ENCODE results near the gene VPS18.

DNA sequence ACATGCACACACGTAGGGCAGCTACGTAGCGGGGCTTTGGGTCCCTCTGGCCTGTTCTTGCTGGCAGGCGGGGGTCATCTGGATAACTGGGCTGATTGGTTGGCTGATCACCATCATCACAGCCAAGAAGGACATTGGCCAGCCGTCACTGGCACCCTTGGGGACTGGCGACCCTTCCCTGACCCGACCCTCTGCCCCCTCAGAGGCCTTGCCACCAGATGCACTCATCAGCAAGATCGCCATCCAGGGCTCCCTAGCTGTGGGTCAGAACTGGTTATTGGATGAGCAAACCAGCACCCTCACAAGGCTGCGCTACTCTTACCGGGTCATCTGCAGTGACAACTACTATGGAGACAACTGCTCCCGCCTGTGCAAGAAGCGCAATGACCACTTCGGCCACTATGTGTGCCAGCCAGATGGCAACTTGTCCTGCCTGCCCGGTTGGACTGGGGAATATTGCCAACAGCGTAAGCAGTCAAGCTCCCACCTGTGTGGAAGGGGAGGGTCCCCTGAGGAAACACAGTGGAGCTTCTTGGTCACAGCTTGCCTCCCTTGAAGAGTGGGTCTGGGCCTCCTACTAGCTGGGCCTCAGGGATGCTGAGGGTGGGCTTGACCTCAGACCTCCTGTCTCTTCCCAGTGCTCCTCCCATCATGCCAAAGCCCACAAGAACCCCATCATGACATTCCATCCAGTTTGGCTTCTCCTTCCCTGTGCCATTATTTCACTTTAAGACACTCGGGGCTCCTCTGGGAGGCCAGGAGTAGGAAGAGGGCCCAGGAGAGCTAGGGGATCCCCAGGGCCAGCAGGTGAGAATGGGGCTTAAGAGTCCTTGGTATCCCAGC, 37.3 kb downstream of the VPS18 start:
- TF ChIP-seq, protein P1, sequence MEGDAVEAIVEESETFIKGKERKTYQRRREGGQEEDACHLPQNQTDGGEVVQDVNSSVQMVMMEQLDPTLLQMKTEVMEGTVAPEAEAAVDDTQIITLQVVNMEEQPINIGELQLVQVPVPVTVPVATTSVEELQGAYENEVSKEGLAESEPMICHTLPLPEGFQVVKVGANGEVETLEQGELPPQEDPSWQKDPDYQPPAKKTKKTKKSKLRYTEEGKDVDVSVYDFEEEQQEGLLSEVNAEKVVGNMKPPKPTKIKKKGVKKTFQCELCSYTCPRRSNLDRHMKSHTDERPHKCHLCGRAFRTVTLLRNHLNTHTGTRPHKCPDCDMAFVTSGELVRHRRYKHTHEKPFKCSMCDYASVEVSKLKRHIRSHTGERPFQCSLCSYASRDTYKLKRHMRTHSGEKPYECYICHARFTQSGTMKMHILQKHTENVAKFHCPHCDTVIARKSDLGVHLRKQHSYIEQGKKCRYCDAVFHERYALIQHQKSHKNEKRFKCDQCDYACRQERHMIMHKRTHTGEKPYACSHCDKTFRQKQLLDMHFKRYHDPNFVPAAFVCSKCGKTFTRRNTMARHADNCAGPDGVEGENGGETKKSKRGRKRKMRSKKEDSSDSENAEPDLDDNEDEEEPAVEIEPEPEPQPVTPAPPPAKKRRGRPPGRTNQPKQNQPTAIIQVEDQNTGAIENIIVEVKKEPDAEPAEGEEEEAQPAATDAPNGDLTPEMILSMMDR (IDR thresholded peaks at IDR 0.05; ENCODE audit: low read depth, low read length, poor library complexity, severe bottlenecking): no peak
- TF ChIP-seq EZH2phosphoT487 (IDR thresholded peaks at IDR 0.05; ENCODE audit: borderline replicate concordance, low read length): no peak

Measured in DOHH2 (cell line).